OCI-LY7 (cell line): Measurements from ENCODE around the gene SHF. TPM values are rescaled to one million over a fixed set of nuclear protein-coding genes. Genes with fewer than 3 reads are reported as not detected.
A peak's percentile ranks its signal among the peaks of the same experiment; 100 is the strongest.

Source experiments
- BruUV-seq: library from RNA; stranded (reverse); fragments of 400-500 nt; replicated peaks from 2 replicates; lab custom pipeline; 2021; lab: Mats Ljungman, UMichigan
- CTCF ChIA-PET: fragments of 300-600 bp; sonication (Branson Sonifier 250); formaldehyde crosslinking; loops from one replicate; lab custom pipeline; 2022; ENCODE audit warnings: antibody characterized with exemption; ENCODE audit not compliant: unreplicated experiment; lab: Charles Lee
- POLR2A ChIA-PET: fragments of 300-600 bp; sonication (Branson Sonifier 250); formaldehyde crosslinking; loops from one replicate; lab custom pipeline; 2022; ENCODE audit warnings: antibody characterized with exemption; lab: Charles Lee
- DNase-seq: peaks from one replicate; pipeline ENCODE4 v3.0.0-alpha.2; 2015; ENCODE audit warnings: low spot score
- H2AFZ ChIP-seq: fragments of 200-600 bp; sonication (generic), shearing (Covaris generic); 2 replicates; pipeline ENCODE4 v1.6.1; 2014; ENCODE audit warnings: mild to moderate bottlenecking, antibody characterized with exemption, low read length, moderate library complexity
- H3K27ac ChIP-seq: fragments of 200-600 bp; sonication (generic); 2 replicates; pipeline ENCODE4 v1.5.1; 2014; ENCODE audit warnings: mixed run types, low read depth, mild to moderate bottlenecking, moderate library complexity, low read length, inconsistent platforms; ENCODE audit not compliant: poor library complexity, severe bottlenecking
- H3K36me3 ChIP-seq: fragments of 200-600 bp; sonication (generic); 2 replicates; pipeline ENCODE4 v1.6.1; 2014; ENCODE audit warnings: mild to moderate bottlenecking, antibody characterized with exemption, low read length, moderate library complexity, mixed read lengths; ENCODE audit not compliant: insufficient read depth
- H3K4me1 ChIP-seq: fragments of 200-600 bp; sonication (generic); 2 replicates; pipeline ENCODE4 v1.5.1; 2014; ENCODE audit warnings: mild to moderate bottlenecking, low read length; ENCODE audit not compliant: insufficient read depth, poor library complexity, severe bottlenecking
- H3K4me2 ChIP-seq: fragments of 200-600 bp; sonication (generic); 2 replicates; pipeline ENCODE4 v1.6.1; 2014; ENCODE audit warnings: mild to moderate bottlenecking, low read length
- H3K4me3 ChIP-seq: fragments of 200-600 bp; sonication (generic); 2 replicates; pipeline ENCODE4 v1.5.1; 2014; ENCODE audit warnings: mild to moderate bottlenecking, low read depth, low read length; ENCODE audit not compliant: poor library complexity, severe bottlenecking
- H3K79me2 ChIP-seq: fragments of 200-600 bp; sonication (generic); 2 replicates; pipeline ENCODE4 v1.6.1; 2016; ENCODE audit warnings: low read depth, mild to moderate bottlenecking, low read length, moderate library complexity, mixed read lengths; ENCODE audit not compliant: insufficient read depth
- H3K9me2 ChIP-seq: fragments of 200-600 bp; sonication (generic); 2 replicates; pipeline ENCODE4 v1.6.1; 2016; ENCODE audit warnings: mild to moderate bottlenecking, low read length, mixed read lengths; ENCODE audit not compliant: insufficient read depth
- H3K9me3 ChIP-seq: fragments of 200-600 bp; sonication (generic); 2 replicates; pipeline ENCODE4 v1.6.1; 2014; ENCODE audit warnings: mild to moderate bottlenecking, mixed run types, low read length, mixed read lengths
- H4K20me1 ChIP-seq: fragments of 200-600 bp; sonication (generic); 2 replicates; pipeline ENCODE4 v1.6.1; 2014; ENCODE audit warnings: mild to moderate bottlenecking, antibody characterized with exemption, low read length, moderate library complexity, mixed read lengths; ENCODE audit not compliant: insufficient read depth
- EZH2phosphoT487 ChIP-seq: fragments of 200-600 bp; sonication (generic); IDR thresholded peaks from 2 replicates; pipeline ENCODE4 v1.6.1; 2018; ENCODE audit warnings: low read depth, borderline replicate concordance, mild to moderate bottlenecking, mixed run types, antibody characterized with exemption, low read length, moderate library complexity, mixed read lengths
- intact Hi-C: fragments of 100-400 bp; cut with micrococcal nuclease; formaldehyde crosslinking; loops from one replicate; pipeline ENCODE4 v1.10.0; 2022; ENCODE audit not compliant: unreplicated experiment
- total RNA-seq, 2 experiments: library from RNA; depleted of rRNA in 1 of 2; stranded (reverse); fragments of >200 nt in 1 of 2; shearing (Covaris generic) in 1 of 2; gene quantifications; 2 replicates each; pipeline ENCODE4 v1.2.3, GENCODE V29; 2014 to 2022
- TF ChIP-seq, protein P1 (sequence below): fragments of 200-600 bp; sonication (generic); conservative IDR thresholded peaks from 2 replicates; pipeline ENCODE4 v1.5.1; 2014; ENCODE audit warnings: mild to moderate bottlenecking, antibody characterized with exemption, low read length, moderate library complexity, mixed read lengths

Gene SHF
- total RNA-seq, 2 experiments from 2014 or later, result 2.5 to 5.7 TPM

DNA sequence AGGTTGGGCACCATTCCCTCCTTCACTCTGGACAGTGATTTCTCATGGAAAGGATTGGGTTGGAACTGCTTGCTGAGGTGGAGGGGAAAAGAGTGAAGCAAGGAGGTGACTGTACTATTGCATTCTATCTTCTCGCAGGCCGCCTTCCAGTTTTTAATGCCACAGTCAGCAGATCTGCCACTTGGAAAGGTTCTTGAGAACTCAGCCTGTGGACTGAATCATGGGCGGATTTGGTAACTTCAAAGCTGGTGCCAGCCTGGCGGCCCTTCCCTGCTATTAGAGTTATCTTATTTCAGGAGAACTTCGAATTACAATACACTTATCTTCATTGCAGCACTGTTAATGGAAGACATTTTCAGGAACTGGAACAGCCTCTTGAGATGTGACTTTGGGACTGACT lies 41.2 kb upstream of the SHF start:
- BruUV-seq, result no TSS peak
- TF ChIP-seq EZH2phosphoT487, result no peak
- TF ChIP-seq, protein P1, sequence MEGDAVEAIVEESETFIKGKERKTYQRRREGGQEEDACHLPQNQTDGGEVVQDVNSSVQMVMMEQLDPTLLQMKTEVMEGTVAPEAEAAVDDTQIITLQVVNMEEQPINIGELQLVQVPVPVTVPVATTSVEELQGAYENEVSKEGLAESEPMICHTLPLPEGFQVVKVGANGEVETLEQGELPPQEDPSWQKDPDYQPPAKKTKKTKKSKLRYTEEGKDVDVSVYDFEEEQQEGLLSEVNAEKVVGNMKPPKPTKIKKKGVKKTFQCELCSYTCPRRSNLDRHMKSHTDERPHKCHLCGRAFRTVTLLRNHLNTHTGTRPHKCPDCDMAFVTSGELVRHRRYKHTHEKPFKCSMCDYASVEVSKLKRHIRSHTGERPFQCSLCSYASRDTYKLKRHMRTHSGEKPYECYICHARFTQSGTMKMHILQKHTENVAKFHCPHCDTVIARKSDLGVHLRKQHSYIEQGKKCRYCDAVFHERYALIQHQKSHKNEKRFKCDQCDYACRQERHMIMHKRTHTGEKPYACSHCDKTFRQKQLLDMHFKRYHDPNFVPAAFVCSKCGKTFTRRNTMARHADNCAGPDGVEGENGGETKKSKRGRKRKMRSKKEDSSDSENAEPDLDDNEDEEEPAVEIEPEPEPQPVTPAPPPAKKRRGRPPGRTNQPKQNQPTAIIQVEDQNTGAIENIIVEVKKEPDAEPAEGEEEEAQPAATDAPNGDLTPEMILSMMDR, result no peak
- POLR2A ChIA-PET, result no interaction called here

DNA sequence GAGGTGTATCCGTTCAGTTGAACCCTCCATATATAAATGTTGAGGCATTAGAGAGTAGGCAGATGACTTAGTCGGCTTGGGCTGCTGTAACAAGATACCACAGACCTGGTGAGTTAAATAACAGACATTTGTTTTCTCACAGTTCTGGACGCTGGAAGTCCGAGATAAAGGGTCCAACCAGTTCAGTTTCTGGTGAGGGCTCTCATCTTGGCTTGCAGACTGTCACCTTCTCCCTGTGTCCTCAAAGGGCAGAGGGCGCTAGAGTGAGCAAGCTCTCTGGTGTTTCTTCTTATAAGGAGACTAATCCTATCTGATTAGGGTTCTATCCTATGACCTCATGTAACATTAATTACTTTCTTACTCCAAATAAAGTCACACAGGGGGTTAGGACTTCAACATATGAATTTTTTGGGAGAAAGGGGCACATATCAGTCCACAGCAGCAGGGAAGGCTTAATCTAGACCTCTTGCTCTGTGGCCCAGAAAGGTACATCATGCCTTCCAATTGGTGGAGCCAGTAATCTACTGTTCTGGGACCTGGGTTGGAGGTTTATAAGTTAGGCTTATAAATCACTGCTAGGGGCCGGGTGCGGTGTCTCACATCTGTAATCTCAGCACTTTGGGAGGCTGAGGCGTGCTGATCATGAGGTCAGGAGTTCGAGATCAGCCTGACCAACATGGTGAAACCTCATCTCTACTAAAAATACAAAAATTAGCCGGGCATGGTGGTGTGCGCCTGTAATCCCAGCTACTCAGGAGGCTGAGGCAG lies 37.9 kb upstream of the SHF start:
- BruUV-seq, result no TSS peak
- peak; percentile 21 for DNase-seq

More for the DNA sequence above, 41.2 kb upstream of the SHF start:
- Histone ChIP-seq H2AFZ (no peak overlapping the region), H3K9me3 (no peaks in the 10 kb centered on the region), H3K9me2 (no peaks in the 10 kb centered on the region), H3K36me3 (no peaks in the 10 kb centered on the region), H3K4me2 (no peak overlapping the region), H4K20me1 (no peaks in the 10 kb centered on the region), H3K4me3 (no peak overlapping the region), H3K79me2 (no peaks in the 10 kb centered on the region), H3K27ac (no peak overlapping the region), H3K4me1 (no peaks in the 10 kb centered on the region)
- no peak for DNase-seq
- intact Hi-C loops, result no loop called here
- CTCF ChIA-PET, result no interaction called here

More for the DNA sequence above, 37.9 kb upstream of the SHF start:
- no peaks in the 10 kb centered on the region for H3K9me2 ChIP-seq
- no peak overlapping the region for H3K4me2 ChIP-seq
- H3K4me1 ChIP-seq, result no peaks in the 10 kb centered on the region
- no peak overlapping the region for H3K4me3 ChIP-seq
- no peaks in the 10 kb centered on the region for H3K9me3 ChIP-seq
- ChIA-PET POLR2A (interaction anchor here (0.6 kb wide), 1 partner anchor 30 kb away, joined by 3 read pairs; no protein-coding TSS in a partner anchor), CTCF (no interaction called here)
- no peaks in the 10 kb centered on the region for H3K36me3 ChIP-seq
- no peaks in the 10 kb centered on the region for H4K20me1 ChIP-seq
- TF ChIP-seq EZH2phosphoT487, result no peak
- TF ChIP-seq, protein P1, result peak; percentile 56
- H3K27ac ChIP-seq, result no peak overlapping the region
- no peaks in the 10 kb centered on the region for H3K79me2 ChIP-seq
- H2AFZ ChIP-seq, result no peak overlapping the region
- intact Hi-C loops, result no loop called here
